Measurements from ENCODE around the gene ABCG4. TPM values are rescaled to one million over a fixed set of nuclear protein-coding genes. Genes with fewer than 3 reads are reported as not detected.
A peak's percentile ranks its signal among the peaks of the same experiment; 100 is the strongest.

Gene ABCG4
- total RNA-seq, 1 donor from 2014 or later: 0.15 TPM

- H3K9me3 ChIP-seq: no peaks in the 10 kb centered on the region
- DNase-seq: no peak
- no peak for ATAC-seq
- H3K4me3 ChIP-seq: peak overlapping the region; percentile 95
- H3K4me1 ChIP-seq: peaks cover 45% of the 10 kb centered on the region
- H3K27ac ChIP-seq: peak overlapping the region; percentile 96
- intact Hi-C loops (cut with DNase I): no loop called here
- no peaks in the 10 kb centered on the region for H3K27me3 ChIP-seq (ENCODE audit: low read depth)
- H3K36me3 ChIP-seq: peaks cover 1% of the 10 kb centered on the region
- no peak for TF ChIP-seq CTCF (IDR thresholded peaks at IDR 0.05)
Measured at GRCh38 chr11:119103793-119104192, 45.1 kb upstream of the ABCG4 start.

GRCh38 chr11:119106564-119107537, 42.0 kb upstream of the ABCG4 start, which contains the start of gene C2CD2L:
TSS of gene C2CD2L (plus strand) at chr11:119107344. CDS start at chr11:119107742, 398 bp downstream.
- intact Hi-C loops (cut with DNase I): no loop called here

GRCh38 chr11:119107538-119108145, 41.2 kb upstream of the ABCG4 start:
- Histone ChIP-seq H3K27ac (peak overlapping the region; percentile 87), H3K4me3 (peak overlapping the region; percentile 99), H3K36me3 (peaks cover 29% of the 10 kb centered on the region), H3K4me1 (peaks cover 49% of the 10 kb centered on the region), H3K9me3 (no peaks in the 10 kb centered on the region), H3K27me3 (ENCODE audit: low read depth) (no peaks in the 10 kb centered on the region)
- DNase-seq: peak; percentile 52
- peak; percentile 40 to 54 for ATAC-seq
- intact Hi-C loops (cut with DNase I): no loop called here
- no peak for TF ChIP-seq CTCF (IDR thresholded peaks at IDR 0.05)

More at GRCh38 chr11:119106564-119107537, 42.0 kb upstream of the ABCG4 start, which contains the start of gene C2CD2L:
- Histone ChIP-seq H3K36me3 (peaks cover 21% of the 10 kb centered on the region), H3K27ac (peak within 1 kb of the TSS; percentile 87), H3K9me3 (no peaks in the 10 kb centered on the region), H3K4me1 (peaks cover 51% of the 10 kb centered on the region), H3K27me3 (ENCODE audit: low read depth) (no peaks in the 10 kb centered on the region), H3K4me3 (peak within 1 kb of the TSS; percentile 99)
- no peak for TF ChIP-seq CTCF (IDR thresholded peaks at IDR 0.05)
- DNase-seq (peak; percentile 95), ATAC-seq (peak; percentile 95)

DNA sequence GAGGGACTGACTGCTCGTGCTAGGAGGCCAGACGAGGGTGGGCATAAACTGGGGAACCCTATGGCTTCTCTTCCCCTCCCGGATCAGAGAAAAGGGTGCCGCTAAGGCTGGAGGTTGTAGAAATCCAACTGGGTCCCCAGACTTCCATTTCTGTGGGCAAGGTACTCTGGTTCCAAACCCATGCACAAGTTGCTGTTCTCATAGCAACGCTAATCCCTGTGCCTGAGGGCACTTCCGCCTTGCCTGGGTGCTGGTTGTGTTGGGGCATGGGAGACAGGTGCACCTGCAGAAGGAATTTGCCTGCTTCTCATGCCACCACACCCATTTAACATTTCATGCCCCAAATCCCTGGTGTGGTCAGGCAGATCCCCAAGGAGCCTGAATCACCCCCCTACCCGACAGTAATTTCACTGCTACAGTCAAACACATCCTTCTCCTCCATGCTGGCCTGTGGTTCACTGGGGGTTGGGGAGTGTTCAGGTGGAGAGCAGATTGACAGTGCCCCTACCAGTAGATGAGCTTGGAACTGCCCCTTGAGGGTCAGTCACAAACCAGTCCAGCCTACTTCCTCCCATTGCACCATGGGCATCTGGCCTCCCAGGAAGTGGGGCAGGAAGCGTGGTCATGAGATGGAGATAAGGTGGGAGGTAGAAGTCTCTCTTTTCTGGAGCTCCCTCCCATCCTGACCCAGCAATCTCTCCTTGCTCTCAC, 40.6 kb upstream of the ABCG4 start:
- intact Hi-C loops (cut with DNase I): no loop called here
- Histone ChIP-seq H3K4me1 (peaks cover 42% of the 10 kb centered on the region), H3K36me3 (peaks cover 36% of the 10 kb centered on the region), H3K27ac (peak overlapping the region; percentile 87), H3K4me3 (peak overlapping the region; percentile 99), H3K27me3 (ENCODE audit: low read depth) (no peaks in the 10 kb centered on the region), H3K9me3 (no peaks in the 10 kb centered on the region)
- no peak for TF ChIP-seq CTCF (IDR thresholded peaks at IDR 0.05)
- DNase-seq: peak; percentile 69
- ATAC-seq: peak; percentile 43 to 45

DNA sequence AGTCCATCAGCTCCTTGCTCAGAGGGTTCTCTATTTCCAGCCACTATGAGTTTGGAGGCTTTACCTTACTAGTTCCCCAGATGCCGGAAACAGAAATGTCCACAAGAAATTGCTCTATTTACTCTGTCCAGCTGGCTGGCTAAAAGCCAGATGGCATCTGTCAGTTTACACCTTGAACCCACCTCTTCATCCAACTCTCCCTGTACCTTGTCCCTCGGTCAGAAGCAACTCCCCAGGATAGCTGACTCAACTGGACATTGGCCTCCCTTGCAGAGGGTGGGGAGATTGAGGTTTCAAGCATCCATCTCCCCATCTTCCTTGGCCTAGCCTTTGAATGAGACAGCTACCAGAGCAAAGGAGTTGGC, 40.0 kb upstream of the ABCG4 start:
- no peak for DNase-seq
- TF ChIP-seq CTCF (IDR thresholded peaks at IDR 0.05): no peak
- Histone ChIP-seq H3K36me3 (peaks cover 41% of the 10 kb centered on the region), H3K9me3 (no peaks in the 10 kb centered on the region), H3K27me3 (ENCODE audit: low read depth) (no peaks in the 10 kb centered on the region), H3K4me1 (peaks cover 37% of the 10 kb centered on the region), H3K4me3 (peak overlapping the region; percentile 99), H3K27ac (no peak overlapping the region)
- no peak for ATAC-seq
- intact Hi-C loops (cut with DNase I): no loop called here

All from lower lobe of right lung (tissue), 2 donors.